Choroid plexus epithelial cell (primary cell): ENCODE data around the gene MMD.
"Not testable (repeated sequence)": the region's sequence is repeated elsewhere in the genome, so short reads cannot be mapped to it uniquely, and the experiment has no call there.

Source experiments
- DNase-seq: peaks from one replicate; pipeline ENCODE4 v3.0.0-alpha.2; 2010; ENCODE audit warnings: low read depth
- H3K4me3 ChIP-seq: 2 replicates; pipeline ENCODE4 v1.5.1; 2011; ENCODE audit warnings: low read depth, mild to moderate bottlenecking, control low read depth, low read length, moderate library complexity
- TF ChIP-seq, protein P1 (sequence below): conservative IDR thresholded peaks from 2 replicates; pipeline ENCODE4 v1.5.1; 2011; ENCODE audit warnings: low read depth, mild to moderate bottlenecking, control low read depth, inconsistent platforms, low read length, moderate library complexity

The MMD gene

DNA sequence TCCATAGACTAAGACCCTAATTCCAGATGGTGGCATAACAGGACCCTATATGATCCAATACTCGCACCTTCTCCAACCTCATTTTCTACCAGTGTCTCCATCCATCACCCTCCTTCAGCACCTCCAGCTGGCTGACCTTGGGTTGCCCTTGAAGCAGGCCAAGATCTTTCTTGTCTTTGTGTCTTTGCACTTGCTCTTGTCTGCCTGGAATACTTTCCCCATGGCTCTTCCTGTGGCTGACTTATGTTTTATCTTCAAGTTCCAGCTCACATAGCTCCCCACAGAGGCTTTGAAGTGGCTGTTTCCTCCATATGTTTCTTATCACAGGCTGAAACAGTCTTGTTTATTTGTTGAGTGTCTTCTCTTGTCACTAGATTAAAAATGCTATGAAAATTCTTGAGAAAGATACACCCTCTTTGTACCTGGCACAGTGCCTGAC lies 29.6 kb upstream of the MMD start:
- peak; percentile 80 for DNase-seq
- TF ChIP-seq, protein P1, sequence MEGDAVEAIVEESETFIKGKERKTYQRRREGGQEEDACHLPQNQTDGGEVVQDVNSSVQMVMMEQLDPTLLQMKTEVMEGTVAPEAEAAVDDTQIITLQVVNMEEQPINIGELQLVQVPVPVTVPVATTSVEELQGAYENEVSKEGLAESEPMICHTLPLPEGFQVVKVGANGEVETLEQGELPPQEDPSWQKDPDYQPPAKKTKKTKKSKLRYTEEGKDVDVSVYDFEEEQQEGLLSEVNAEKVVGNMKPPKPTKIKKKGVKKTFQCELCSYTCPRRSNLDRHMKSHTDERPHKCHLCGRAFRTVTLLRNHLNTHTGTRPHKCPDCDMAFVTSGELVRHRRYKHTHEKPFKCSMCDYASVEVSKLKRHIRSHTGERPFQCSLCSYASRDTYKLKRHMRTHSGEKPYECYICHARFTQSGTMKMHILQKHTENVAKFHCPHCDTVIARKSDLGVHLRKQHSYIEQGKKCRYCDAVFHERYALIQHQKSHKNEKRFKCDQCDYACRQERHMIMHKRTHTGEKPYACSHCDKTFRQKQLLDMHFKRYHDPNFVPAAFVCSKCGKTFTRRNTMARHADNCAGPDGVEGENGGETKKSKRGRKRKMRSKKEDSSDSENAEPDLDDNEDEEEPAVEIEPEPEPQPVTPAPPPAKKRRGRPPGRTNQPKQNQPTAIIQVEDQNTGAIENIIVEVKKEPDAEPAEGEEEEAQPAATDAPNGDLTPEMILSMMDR, result no peak
- H3K4me3 ChIP-seq, result no peak overlapping the region

DNA sequence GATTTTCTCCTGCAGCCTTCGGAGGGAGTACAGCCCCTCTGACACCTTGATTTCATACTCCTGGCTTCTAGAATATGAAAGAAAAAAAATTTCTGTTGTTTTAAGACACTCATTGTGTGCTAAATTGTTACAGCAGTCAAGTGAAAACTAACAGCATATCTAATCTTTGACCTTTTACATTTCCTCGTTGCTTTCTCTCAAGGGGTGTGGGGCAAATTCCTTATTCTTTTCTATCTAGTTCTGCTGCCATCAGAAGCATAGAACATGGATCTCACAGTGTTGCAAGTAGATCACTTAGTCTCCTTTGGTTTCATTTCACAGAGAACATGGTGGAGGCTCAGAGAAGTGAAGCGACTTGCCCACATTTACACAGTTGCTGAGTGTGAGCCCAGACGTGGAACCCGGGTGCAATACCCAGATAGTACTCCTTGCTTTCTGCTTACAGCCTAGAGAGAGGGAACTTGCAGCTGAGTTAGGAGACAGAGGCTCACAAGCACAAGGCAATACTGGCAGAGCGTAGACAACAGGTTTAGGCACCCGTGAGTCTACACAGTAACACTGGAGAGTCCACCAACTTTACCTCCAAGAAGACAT lies 28.7 kb upstream of the MMD start:
- TF ChIP-seq, protein P1, result no peak
- H3K4me3 ChIP-seq, result no peak overlapping the region
- no peak for DNase-seq

DNA sequence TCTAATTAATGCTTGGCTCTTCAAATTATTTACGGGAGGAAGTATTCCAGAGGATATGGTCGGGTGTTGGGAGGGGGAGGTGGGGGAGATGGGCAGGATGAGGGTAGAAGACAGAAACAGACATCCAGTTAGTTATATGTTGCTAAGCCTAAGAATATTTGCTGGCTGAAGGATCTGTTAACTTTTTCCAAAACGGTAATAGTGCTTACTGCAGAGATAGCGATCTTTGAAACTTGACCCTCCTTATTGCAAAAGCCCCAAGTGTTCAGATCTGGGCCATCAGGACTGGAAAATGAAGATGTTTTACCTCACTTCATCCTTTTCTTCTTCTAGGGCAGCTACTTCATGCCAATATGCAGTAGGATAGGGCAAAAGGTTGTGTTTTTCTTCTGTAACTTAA lies 27.0 kb upstream of the MMD start:
- DNase-seq, result peak; percentile 88
- no peak overlapping the region for H3K4me3 ChIP-seq
- TF ChIP-seq, protein P1, result no peak

DNA sequence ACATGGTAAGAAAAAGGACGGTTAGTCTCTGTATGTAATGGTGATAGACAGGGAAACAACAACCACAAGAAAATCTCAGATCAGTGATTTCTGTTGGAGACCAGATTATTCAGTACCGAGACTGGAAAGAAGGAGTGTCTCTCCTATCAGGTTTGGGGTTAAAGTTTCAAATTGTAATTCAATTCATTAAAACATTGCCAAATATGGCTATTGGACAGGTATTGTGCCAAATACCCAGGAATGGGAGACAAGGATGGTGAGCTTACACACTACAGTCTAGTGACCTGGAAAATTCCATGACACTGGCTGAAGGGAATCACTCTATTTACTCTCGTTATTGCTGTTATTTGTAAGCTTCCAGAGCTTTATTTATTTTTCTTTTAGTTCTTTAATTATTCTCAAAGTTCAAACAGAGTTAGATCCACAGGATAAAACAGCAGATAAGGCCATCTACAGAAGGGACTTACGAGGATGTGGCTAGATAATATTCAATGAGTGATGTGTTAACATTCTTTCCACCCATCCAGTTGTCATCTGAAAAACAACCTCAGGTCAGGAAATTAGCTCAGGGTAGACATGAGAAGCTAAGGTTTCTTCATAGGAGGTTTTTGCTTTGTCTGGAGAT lies 25.1 kb upstream of the MMD start:
- no peak overlapping the region for H3K4me3 ChIP-seq
- TF ChIP-seq, protein P1, result no peak
- DNase-seq, result peak; percentile 46

DNA sequence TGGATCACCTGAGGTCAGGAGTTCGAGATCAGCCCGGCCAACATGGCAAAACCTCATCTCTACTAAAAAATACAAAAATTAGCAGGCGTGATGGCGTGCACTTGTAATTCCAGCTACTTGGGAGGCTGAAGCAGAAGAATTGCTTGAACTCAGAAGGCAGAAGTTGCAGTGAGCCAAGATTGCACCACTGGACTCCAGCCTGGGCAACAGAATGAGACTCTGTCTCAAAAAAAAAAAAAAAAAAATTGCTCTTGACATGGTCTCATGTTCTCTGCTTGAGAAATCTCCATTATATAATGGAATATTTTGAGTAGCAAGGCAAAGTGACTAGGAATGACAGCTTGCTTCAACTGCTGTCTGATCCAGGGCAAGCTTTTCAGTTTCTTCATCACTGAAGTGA lies 24.4 kb upstream of the MMD start:
- H3K4me3 ChIP-seq, DNase-seq: not testable (repeated sequence)

DNA sequence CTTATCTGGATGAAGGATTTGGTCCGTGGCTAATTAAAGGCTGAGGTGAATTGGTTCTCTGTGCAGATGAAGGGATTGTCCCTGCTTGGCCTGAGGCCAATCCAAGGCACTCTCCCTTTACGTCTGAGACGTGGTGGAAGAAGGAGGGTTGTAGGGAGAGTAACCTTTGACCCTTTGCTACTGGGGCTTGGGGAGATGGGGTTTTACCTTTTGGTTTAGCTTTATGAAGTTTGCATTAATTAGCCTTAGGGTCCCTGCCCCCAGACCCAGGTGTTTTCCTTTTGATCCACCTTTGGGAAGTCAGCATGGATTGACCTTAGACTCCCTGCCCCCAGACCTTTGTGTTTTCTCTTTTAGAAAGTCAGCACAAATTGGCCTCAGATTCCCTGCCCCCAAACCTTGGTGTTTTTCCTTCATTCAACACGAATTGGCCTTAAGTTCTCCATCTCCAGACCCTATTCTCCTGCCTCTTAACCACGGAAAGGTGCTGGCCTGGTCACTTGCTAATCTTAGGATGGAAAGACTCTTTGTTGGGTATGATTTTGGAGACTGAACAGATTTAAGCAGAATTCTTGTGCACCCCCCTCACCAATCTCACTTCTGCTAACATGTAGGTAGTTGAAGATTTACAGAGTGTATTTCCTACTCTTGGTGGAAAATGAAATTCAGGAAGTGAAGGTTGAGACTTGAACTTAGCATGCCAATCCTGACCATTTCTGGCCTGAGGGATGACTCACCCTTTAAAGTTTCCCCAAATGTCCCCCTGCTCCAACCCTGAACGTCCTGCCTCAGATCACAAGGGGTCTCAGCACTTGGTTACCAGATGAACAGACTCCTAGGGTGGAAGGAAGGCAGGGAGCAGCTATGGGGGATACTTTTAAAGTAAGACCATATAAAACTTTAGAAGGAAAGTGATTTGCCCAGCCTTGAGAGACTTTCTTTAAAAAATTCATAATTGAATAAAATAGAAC lies 23.1 kb upstream of the MMD start:
- H3K4me3 ChIP-seq, result no peak overlapping the region
- TF ChIP-seq, protein P1, result no peak
- peak; percentile 85 for DNase-seq

DNA sequence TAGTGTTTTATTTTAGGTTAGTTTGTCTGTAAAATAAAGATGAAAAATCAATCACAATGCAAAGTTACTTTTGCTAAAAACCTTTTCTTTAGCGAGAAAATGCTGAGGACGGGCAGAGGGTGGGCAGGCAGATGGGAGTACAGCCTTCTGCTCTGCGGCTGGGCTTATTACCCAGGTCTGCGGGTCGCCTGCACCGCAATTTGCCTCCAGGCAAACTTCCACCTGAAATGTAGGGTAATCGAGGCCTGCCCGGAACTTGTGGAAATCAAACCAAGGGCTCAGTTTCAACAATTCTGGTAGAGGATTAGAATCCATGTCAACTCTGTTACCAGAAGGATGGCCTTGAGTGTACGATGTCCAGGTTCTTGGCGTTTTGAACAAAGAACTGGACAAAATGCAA lies 22.3 kb upstream of the MMD start:
- H3K4me3 ChIP-seq, result no peak overlapping the region
- DNase-seq, result no peak
- TF ChIP-seq, protein P1, result no peak
